B cell (primary cell): ENCODE results near the gene MET. TPM values are rescaled to one million over a fixed set of nuclear protein-coding genes. Genes with fewer than 3 reads are reported as not detected.
A peak's percentile ranks its signal among the peaks of the same experiment; 100 is the strongest.

ENCODE experiments used
- ATAC-seq: fragments of 200-7000 bp; cut with Tn5 transposase; one replicate; pipeline ENCODE4 v1.10.0; 2021; ENCODE audit warnings: low read depth, mild to moderate bottlenecking, moderate number of reproducible peaks, moderate library complexity
- CTCF ChIA-PET: fragments of 350-600 bp; sonication (Branson Sonifier 250); formaldehyde crosslinking; loops from one replicate; lab custom pipeline; 2021; ENCODE audit warnings: antibody characterized with exemption, inconsistent platforms; lab: Charles Lee
- POLR2A ChIA-PET: fragments of 350-600 bp; sonication (Branson Sonifier 250); formaldehyde crosslinking; loops from one replicate; lab custom pipeline; 2021; ENCODE audit warnings: antibody characterized with exemption; lab: Charles Lee
- DNase-seq: peaks from one replicate; pipeline ENCODE4 v3.0.0; 2013
- H2AFZ ChIP-seq: 2 replicates; pipeline ENCODE4 v1.6.1; 2012; ENCODE audit warnings: mild to moderate bottlenecking, low read depth, low read length; ENCODE audit not compliant: insufficient read depth, poor library complexity, severe bottlenecking
- H3K27ac ChIP-seq, 2 donors: 1 replicate in 1 of 2; 2 replicates in 1 of 2; pipeline ENCODE4 v1.5.1; 2012 to 2013; ENCODE audit warnings: low read length in 2 of 2, mild to moderate bottlenecking in 2 of 2, moderate library complexity in 1 of 2
- H3K27me3 ChIP-seq, 4 experiments: fragments of 200-600 bp in 1 of 4; sonication (generic) in 1 of 4; replicated peaks in 1 of 4; 1 replicate in 2 of 4; 2 replicates in 2 of 4; pipeline versions ENCODE4 v1.6.1 to v1.7.0; 2013 to 2016; ENCODE audit warnings: low read length in 3 of 4, mild to moderate bottlenecking in 2 of 4, mixed read lengths in 1 of 4, moderate library complexity in 1 of 4; ENCODE audit not compliant: insufficient read depth in 4 of 4, control insufficient read depth in 3 of 4; ENCODE audit errors: control extremely low read depth in 1 of 4
- H3K36me3 ChIP-seq, 2 experiments: replicated peaks in 1 of 2; 1 replicate in 1 of 2; 2 replicates in 1 of 2; pipeline versions ENCODE4 v1.6.1 to v1.7.1; 2013; ENCODE audit warnings: low read length in 1 of 2; ENCODE audit not compliant: insufficient read depth in 2 of 2, control insufficient read depth in 1 of 2; ENCODE audit errors: control extremely low read depth in 1 of 2, extremely low read depth in 1 of 2
- H3K4me1 ChIP-seq, 2 donors: fragments of 200-600 bp in 1 of 2; sonication (generic) in 1 of 2; 1 replicate in 1 of 2; 2 replicates in 1 of 2; pipeline versions ENCODE4 v1.5.1 to v1.6.1; 2013 to 2017; ENCODE audit warnings: low read length in 2 of 2; ENCODE audit not compliant: control insufficient read depth in 2 of 2, insufficient read depth in 2 of 2
- H3K4me2 ChIP-seq: replicated peaks from 2 replicates; pipeline ENCODE3; 2012; ENCODE audit warnings: mild to moderate bottlenecking, low read depth, low read length; ENCODE audit not compliant: poor library complexity, severe bottlenecking
- H3K4me3 ChIP-seq, 5 experiments: fragments of 200-600 bp in 1 of 5; sonication (generic) in 1 of 5; 1 replicate in 3 of 5; 2 replicates in 2 of 5; pipeline versions ENCODE4 v1.5.1 to v1.7.0; 2011 to 2016; ENCODE audit warnings: low read length in 4 of 5, mild to moderate bottlenecking in 4 of 5, low read depth in 2 of 5, control low read depth in 1 of 5, moderate library complexity in 1 of 5; ENCODE audit not compliant: insufficient read depth in 1 of 5; ENCODE audit errors: control extremely low read depth in 1 of 5, extremely low read depth in 1 of 5
- H3K79me2 ChIP-seq: fragments of 200-600 bp; sonication (generic); one replicate; pipeline ENCODE4 v1.6.0; 2016; ENCODE audit warnings: low read length; ENCODE audit not compliant: control insufficient read depth, insufficient read depth
- H3K9ac ChIP-seq: fragments of 200-600 bp; sonication (generic); 2 replicates; pipeline ENCODE4 v1.6.1; 2017; ENCODE audit warnings: mild to moderate bottlenecking, low read length, moderate library complexity
- H3K9me3 ChIP-seq, 3 donors: one replicate each; pipeline versions ENCODE4 v1.6.1 to v1.7.1; 2013; ENCODE audit warnings: low read length in 2 of 3; ENCODE audit not compliant: control insufficient read depth in 2 of 3, insufficient read depth in 1 of 3; ENCODE audit errors: control extremely low read depth in 1 of 3
- H4K20me1 ChIP-seq: 2 replicates; pipeline ENCODE4 v1.6.0; 2012; ENCODE audit warnings: mild to moderate bottlenecking, low read length; ENCODE audit not compliant: insufficient read depth, control insufficient read depth, poor library complexity, severe bottlenecking
- H3K27ac Mint-ChIP-seq: one replicate; pipeline ENCODE4 v1.8.0; 2021; ENCODE audit warnings: mixed read lengths
- H3K27me3 Mint-ChIP-seq: one replicate; pipeline ENCODE4 v1.8.0; 2021; ENCODE audit warnings: mixed read lengths
- H3K4me1 Mint-ChIP-seq: one replicate; pipeline ENCODE4 v1.8.0; 2021; ENCODE audit warnings: mixed read lengths
- H3K4me3 Mint-ChIP-seq: one replicate; pipeline ENCODE4 v1.8.0; 2021; ENCODE audit warnings: mixed read lengths
- H3K9me3 Mint-ChIP-seq: one replicate; pipeline ENCODE4 v1.8.0; 2022; ENCODE audit warnings: mixed read lengths; ENCODE audit not compliant: insufficient read depth
- CTCF ChIP-seq: fragments of 200-600 bp; IDR thresholded peaks from one replicate; pipeline ENCODE4 v1.8.0; 2022; ENCODE audit warnings: antibody characterized with exemption, mild to moderate bottlenecking
- EZH2 ChIP-seq: IDR thresholded peaks from 2 replicates; pipeline ENCODE4 v1.6.1; 2012; ENCODE audit warnings: borderline replicate concordance, low read depth, mild to moderate bottlenecking, moderate library complexity, low read length; ENCODE audit not compliant: insufficient read depth, poor library complexity, severe bottlenecking
- WGBS: methylation state at CpG from one replicate; pipeline ENCODE4 v1.1.5; 2013; ENCODE audit warnings: missing lambda C conversion rate; ENCODE audit not compliant: insufficient coverage; 5-methylcytosine and 5-hydroxymethylcytosine counted together
- intact Hi-C: fragments of 100-400 bp; cut with micrococcal nuclease; formaldehyde crosslinking; loops from one replicate; pipeline ENCODE4 v1.10.0; 2022
- polyA plus RNA-seq: library from polyadenylated mRNA; depleted of rRNA; stranded (reverse); fragments of >200 nt; gene quantifications from 2 replicates; pipeline ENCODE4 v1.2.3, GENCODE V29; 2012
- total RNA-seq, 2 donors: library from RNA; stranded (reverse); fragments of 120-200 nt in 1 of 2; gene quantifications; 1 replicate in 1 of 2; 2 replicates in 1 of 2; pipeline versions ENCODE4 v1.2.3 to v1.2.4, GENCODE V29; 2013 to 2022

Gene MET
- total and polyA plus RNA-seq, 2 donors (not counting 1 experiment from before 2014, with no cell fraction given): 0.03 to 0.59 TPM

GRCh38 chr7:116629051-116629463 lies 42.9 kb upstream of the MET start:
- Histone ChIP-seq H2AFZ (no peak overlapping the region), H3K79me2 (no peaks in the 10 kb centered on the region), H3K4me2 (no peak overlapping the region), H4K20me1 (no peaks in the 10 kb centered on the region), H3K9ac (no peak overlapping the region), H3K4me1 (peaks cover 0 to 7% of the 10 kb centered on the region in 2 donors), H3K36me3 (no peaks in the 10 kb centered on the region), H3K27me3 (peaks cover 0 to 10% (median 4%) of the 10 kb centered on the region in 4 experiments), H3K9me3 (no peaks in the 10 kb centered on the region), H3K4me3 (no peak overlapping the region), H3K27ac (no peak overlapping the region)
- Mint-ChIP-seq H3K4me3 (no peak overlapping the region), H3K27me3 (peaks cover 8% of the 10 kb centered on the region), H3K9me3 (no peaks in the 10 kb centered on the region), H3K4me1 (peaks cover 20% of the 10 kb centered on the region), H3K27ac (no peak overlapping the region)
- intact Hi-C loops: no loop called here
- DNase-seq (no peak), ATAC-seq (no peak)
- TF ChIP-seq EZH2: no peak
- no peak for TF ChIP-seq CTCF
- ChIA-PET POLR2A (no interaction called here), CTCF (no interaction called here)
- 70% methylated on average over 1 of the region's 3 CpGs for WGBS

- Mint-ChIP-seq H3K27ac (no peak overlapping the region), H3K4me1 (peaks cover 22% of the 10 kb centered on the region), H3K9me3 (no peaks in the 10 kb centered on the region), H3K4me3 (peak overlapping the region; percentile 81), H3K27me3 (peaks cover 6% of the 10 kb centered on the region)
- H3K4me1 ChIP-seq: peaks cover 0 to 7% of the 10 kb centered on the region in 2 donors
- H3K9ac ChIP-seq: peak overlapping the region; percentile 40
- no peaks in the 10 kb centered on the region for H3K36me3 ChIP-seq
- ATAC-seq (peak; percentile 64), DNase-seq (peak; percentile 34)
- H3K4me3 ChIP-seq: peak overlapping the region in 1 of 5 experiments; percentile 25
- intact Hi-C loops: loop anchor here (5.0 kb wide), 1 partner anchor 52 kb away; no protein-coding TSS in a partner anchor
- CTCF ChIA-PET: interaction anchor here (1.8 kb wide), 1 partner anchor 11 kb away, joined by 4 read pairs; no protein-coding TSS in a partner anchor
- H2AFZ ChIP-seq: no peak overlapping the region
- WGBS: no CpG with 5 or more reads among the region's 2 CpGs
- H3K79me2 ChIP-seq: no peaks in the 10 kb centered on the region
- H3K27me3 ChIP-seq: peaks cover 0 to 10% (median 0%) of the 10 kb centered on the region in 4 experiments
- POLR2A ChIA-PET: no interaction called here
- H3K27ac ChIP-seq: no peak overlapping the region
- H3K4me2 ChIP-seq: peak overlapping the region; percentile 46
- no peaks in the 10 kb centered on the region for H4K20me1 ChIP-seq
- no peaks in the 10 kb centered on the region for H3K9me3 ChIP-seq
- TF ChIP-seq EZH2 (no peak), CTCF (no peak)
These were observed 41.6 kb upstream of the MET start for GRCh38 chr7:116630357-116630756.
